Endothelial cell of umbilical vein (primary cell): ENCODE results near the gene RABGAP1. TPM values are rescaled to one million over a fixed set of nuclear protein-coding genes. Genes with fewer than 3 reads are reported as not detected.

Source experiments
- BruUV-seq: library from RNA; stranded (reverse); fragments of 400-500 nt; replicated peaks from 2 replicates; lab custom pipeline; 2021; lab: Mats Ljungman, UMichigan
- CTCF ChIA-PET: fragments of 300-600, 350-600 bp; sonication (Branson Sonifier 250); formaldehyde crosslinking; loops from one replicate; lab custom pipeline; 2021; ENCODE audit warnings: antibody characterized with exemption, inconsistent platforms; lab: Charles Lee
- POLR2A ChIA-PET: fragments of 300-600, 350-600 bp; sonication (Branson Sonifier 250); formaldehyde crosslinking; loops from one replicate; lab custom pipeline; 2021; ENCODE audit warnings: antibody characterized with exemption, inconsistent platforms; lab: Charles Lee
- DNase-seq: peaks from one replicate; pipeline ENCODE4 v3.0.0-alpha.2; 2011; ENCODE audit warnings: low read depth, low spot score
- FAIRE-seq: peaks from 2 replicates; lab custom pipeline; 2011; peaks lifted over from hg19 to GRCh38; lab: Jason Lieb, UNC
- H2AFZ ChIP-seq: 2 replicates; pipeline ENCODE4 v1.6.0; 2012; ENCODE audit warnings: low read depth, low read length, control low read depth, inconsistent platforms
- H3K27ac ChIP-seq: 2 replicates; pipeline ENCODE4 v1.5.1; 2011; ENCODE audit warnings: low read depth, mild to moderate bottlenecking, control low read depth, low read length, moderate library complexity; ENCODE audit not compliant: insufficient read depth
- H3K27me3 ChIP-seq, 2 experiments: 2 replicates each; pipeline versions ENCODE4 v1.6.0 to v1.6.1; 2011; ENCODE audit warnings: low read length in 2 of 2, mixed read lengths in 1 of 2; ENCODE audit not compliant: control insufficient read depth in 2 of 2, insufficient read depth in 2 of 2
- H3K36me3 ChIP-seq, 2 experiments: 2 replicates in 1 of 2; 3 replicates in 1 of 2; pipeline ENCODE4 v1.5.1; 2011; ENCODE audit warnings: low read length in 2 of 2, mild to moderate bottlenecking in 1 of 2, moderate library complexity in 1 of 2; ENCODE audit not compliant: control insufficient read depth in 2 of 2, insufficient read depth in 2 of 2; ENCODE audit errors: extremely low read depth in 1 of 2
- H3K4me1 ChIP-seq: 3 replicates; pipeline ENCODE4 v1.5.1; 2011; ENCODE audit warnings: mild to moderate bottlenecking, low read length; ENCODE audit not compliant: control insufficient read depth, insufficient read depth; ENCODE audit errors: extremely low read depth
- H3K4me2 ChIP-seq: 2 replicates; pipeline ENCODE4 v1.6.1; 2011; ENCODE audit warnings: low read length, control low read depth, mixed read lengths; ENCODE audit not compliant: insufficient read depth
- H3K4me3 ChIP-seq, 3 experiments: fragments of 200-600 bp in 1 of 3; sonication (generic), shearing (Covaris generic) in 1 of 3; replicated peaks in 1 of 3; 2 replicates each; pipeline ENCODE4 v1.5.1; 2011 to 2016; ENCODE audit warnings: control low read depth in 3 of 3, low read length in 3 of 3, mild to moderate bottlenecking in 2 of 3, inconsistent platforms in 1 of 3, low read depth in 1 of 3, moderate library complexity in 1 of 3; ENCODE audit not compliant: insufficient read depth in 1 of 3
- H3K79me2 ChIP-seq: 2 replicates; pipeline ENCODE4 v1.6.0; 2012; ENCODE audit warnings: low read length, inconsistent platforms; ENCODE audit not compliant: control insufficient read depth, insufficient read depth
- H3K9ac ChIP-seq: replicated peaks from 2 replicates; pipeline ENCODE3; 2011; ENCODE audit warnings: low read length, control low read depth; ENCODE audit not compliant: insufficient read depth; ENCODE audit errors: extremely low read depth
- H3K9me1 ChIP-seq: replicated peaks from 3 replicates; pipeline ENCODE4 v1.6.0; 2011; ENCODE audit warnings: mild to moderate bottlenecking, low read length; ENCODE audit not compliant: control insufficient read depth, insufficient read depth; ENCODE audit errors: extremely low read depth
- H3K9me3 ChIP-seq: replicated peaks from 2 replicates; pipeline ENCODE4 v1.5.1; 2012; ENCODE audit warnings: low read length, inconsistent platforms; ENCODE audit not compliant: control insufficient read depth, insufficient read depth
- H4K20me1 ChIP-seq: replicated peaks from 2 replicates; pipeline ENCODE3; 2011; ENCODE audit warnings: mild to moderate bottlenecking, low read length; ENCODE audit not compliant: control insufficient read depth, insufficient read depth; ENCODE audit errors: extremely low read depth
- EZH2 ChIP-seq: IDR thresholded peaks from 2 replicates; pipeline ENCODE4 v1.6.1; 2012; ENCODE audit warnings: borderline replicate concordance, low read depth, mild to moderate bottlenecking, moderate library complexity, low read length, inconsistent platforms; ENCODE audit not compliant: severe bottlenecking
- FOS ChIP-seq: IDR thresholded peaks from 2 replicates; pipeline ENCODE4 v1.6.1; 2011; ENCODE audit warnings: mild to moderate bottlenecking, low read length, moderate library complexity, borderline replicate concordance; ENCODE audit not compliant: insufficient read depth
- GATA2 ChIP-seq: IDR thresholded peaks from 2 replicates; pipeline ENCODE4 v1.7.0; 2011; ENCODE audit warnings: low read depth, mild to moderate bottlenecking, moderate library complexity, mixed read lengths, low read length; ENCODE audit not compliant: insufficient read length, insufficient read depth
- JUN ChIP-seq: IDR thresholded peaks from 2 replicates; pipeline ENCODE4 v1.6.1; 2011; ENCODE audit warnings: borderline replicate concordance, low read depth; ENCODE audit not compliant: insufficient read length, insufficient read depth
- MYC ChIP-seq: IDR thresholded peaks from one replicate; pipeline ENCODE4 v1.6.1; 2011; ENCODE audit warnings: mild to moderate bottlenecking, low read depth, low read length
- POLR2A ChIP-seq: IDR thresholded peaks from 2 replicates; pipeline ENCODE4 v1.6.1; 2012; ENCODE audit warnings: low read depth, mild to moderate bottlenecking, control low read depth, low read length
- POLR2AphosphoS5 ChIP-seq: IDR thresholded peaks from 2 replicates; pipeline ENCODE4 v1.6.1; 2012; ENCODE audit warnings: low read depth, mild to moderate bottlenecking, control low read depth, low read length, moderate library complexity; ENCODE audit not compliant: insufficient read depth
- dilution Hi-C: fragments of 300-500 bp; cut with MboI; formaldehyde crosslinking; loops from one replicate; pipeline ENCODE4 v1.15.0; 2019; ENCODE audit warnings: low sequenced_read_pairs; ENCODE audit not compliant: extremely low pct_ligation_motif_present
- intact Hi-C: fragments of 100-400 bp; cut with micrococcal nuclease; formaldehyde crosslinking; loops from one replicate; pipeline ENCODE4 v1.10.0; 2022
- polyA plus RNA-seq, 4 experiments: library from polyadenylated mRNA; depleted of rRNA in 3 of 4; stranded (reverse) in 3 of 4; unstranded in 1 of 4; fragments of >200 nt; gene quantifications; 2 replicates each; pipeline versions ENCODE4 v1.2.1 to v1.2.3, GENCODE V29; 2011 to 2012; ENCODE audit warnings: missing spikeins in 1 of 4
- total RNA-seq: library from RNA; stranded (reverse); gene quantifications from 2 replicates; pipeline ENCODE4 v1.2.3, GENCODE V29; 2021
- TF ChIP-seq, protein P1 (sequence below), 2 donors: IDR thresholded peaks; 1 replicate in 1 of 2; 2 replicates in 1 of 2; pipeline ENCODE4 v1.5.1; 2011; ENCODE audit warnings: low read length in 2 of 2, mild to moderate bottlenecking in 2 of 2, moderate library complexity in 2 of 2, control low read depth in 1 of 2, inconsistent platforms in 1 of 2, low read depth in 1 of 2; ENCODE audit not compliant: insufficient read depth in 1 of 2; ENCODE audit errors: extremely low read depth in 1 of 2
- TF ChIP-seq, protein P2 (sequence below): IDR thresholded peaks from 2 replicates; pipeline ENCODE4 v1.6.1; 2011; ENCODE audit not compliant: insufficient read depth, insufficient read length

Gene RABGAP1
- total and polyA plus RNA-seq, 2 donors (not counting 3 experiments of a cell fraction or from before 2014, with no cell fraction given) = 19.0 to 53.6 TPM

DNA sequence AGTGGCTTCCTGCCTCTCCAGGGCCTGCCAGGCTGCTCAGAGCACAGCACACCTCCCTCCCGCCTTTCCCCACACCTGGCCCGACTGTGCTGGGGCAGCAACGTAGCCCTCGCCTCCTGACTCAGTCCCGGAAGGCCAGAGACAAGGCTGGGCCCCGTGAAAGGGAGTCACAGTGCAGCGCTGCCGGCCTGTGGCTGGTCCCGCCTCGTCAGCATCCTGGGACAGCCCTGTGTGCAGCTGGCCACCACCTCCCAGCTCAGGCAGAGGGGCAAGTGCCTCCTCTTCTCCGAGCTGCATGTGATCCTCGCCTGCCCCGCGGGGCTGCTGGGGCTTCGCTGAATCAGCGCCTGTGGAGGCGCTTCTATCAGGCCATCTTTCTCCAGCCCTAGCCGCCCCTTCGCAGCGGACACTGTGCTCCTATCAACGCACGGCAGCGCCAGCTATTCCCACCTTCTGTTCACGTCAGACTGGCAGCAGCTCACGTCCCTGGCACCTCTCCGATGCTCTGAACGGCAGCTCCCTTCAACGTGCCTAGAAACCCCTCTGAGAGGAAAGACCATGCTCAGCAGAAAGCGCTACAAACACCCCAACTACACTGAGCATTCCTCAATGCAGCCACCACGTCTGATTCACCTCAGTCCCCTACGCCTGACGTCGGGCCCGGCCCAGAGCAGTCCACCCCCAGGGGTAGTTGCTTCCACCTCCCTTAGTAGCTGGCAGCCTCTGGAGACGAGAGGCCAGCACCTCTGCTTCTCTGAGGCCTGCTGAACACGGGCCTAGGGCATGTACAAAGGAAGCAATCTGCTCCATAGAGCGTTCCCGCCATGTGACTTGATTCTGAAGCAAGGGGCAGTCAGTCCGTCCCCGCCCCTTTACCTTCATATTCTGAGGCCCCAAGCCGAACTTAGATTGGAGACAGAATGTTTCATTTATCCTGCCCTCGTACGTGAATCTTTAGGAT, 171.5 kb downstream of the RABGAP1 start:
- Histone ChIP-seq H3K9me1 (no peaks in the 10 kb centered on the region), H3K27me3 (no peaks in the 10 kb centered on the region), H3K27ac (no peak overlapping the region), H3K4me1 (no peaks in the 10 kb centered on the region), H4K20me1 (no peaks in the 10 kb centered on the region), H2AFZ (no peak overlapping the region), H3K4me3 (no peak overlapping the region), H3K9me3 (no peaks in the 10 kb centered on the region), H3K9ac (no peak overlapping the region), H3K4me2 (no peak overlapping the region), H3K36me3 (peaks cover 0 to 22% of the 10 kb centered on the region in 2 experiments), H3K79me2 (no peaks in the 10 kb centered on the region)
- DNase-seq (no peak), FAIRE-seq (no peak)
- intact Hi-C loops = no loop called here
- POLR2A ChIA-PET = no interaction called here
- TF ChIP-seq FOS (no peak), POLR2AphosphoS5 (no peak), GATA2 (no peak), POLR2A (no peak), EZH2 (no peak), MYC (no peak), JUN (no peak)
- TF ChIP-seq, protein P1, sequence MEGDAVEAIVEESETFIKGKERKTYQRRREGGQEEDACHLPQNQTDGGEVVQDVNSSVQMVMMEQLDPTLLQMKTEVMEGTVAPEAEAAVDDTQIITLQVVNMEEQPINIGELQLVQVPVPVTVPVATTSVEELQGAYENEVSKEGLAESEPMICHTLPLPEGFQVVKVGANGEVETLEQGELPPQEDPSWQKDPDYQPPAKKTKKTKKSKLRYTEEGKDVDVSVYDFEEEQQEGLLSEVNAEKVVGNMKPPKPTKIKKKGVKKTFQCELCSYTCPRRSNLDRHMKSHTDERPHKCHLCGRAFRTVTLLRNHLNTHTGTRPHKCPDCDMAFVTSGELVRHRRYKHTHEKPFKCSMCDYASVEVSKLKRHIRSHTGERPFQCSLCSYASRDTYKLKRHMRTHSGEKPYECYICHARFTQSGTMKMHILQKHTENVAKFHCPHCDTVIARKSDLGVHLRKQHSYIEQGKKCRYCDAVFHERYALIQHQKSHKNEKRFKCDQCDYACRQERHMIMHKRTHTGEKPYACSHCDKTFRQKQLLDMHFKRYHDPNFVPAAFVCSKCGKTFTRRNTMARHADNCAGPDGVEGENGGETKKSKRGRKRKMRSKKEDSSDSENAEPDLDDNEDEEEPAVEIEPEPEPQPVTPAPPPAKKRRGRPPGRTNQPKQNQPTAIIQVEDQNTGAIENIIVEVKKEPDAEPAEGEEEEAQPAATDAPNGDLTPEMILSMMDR (IDR thresholded peaks at IDR 0.05; ENCODE audit: extremely low read depth in 1 of 2, insufficient read depth in 1 of 2, low read depth in 1 of 2, low read length in 2 of 2) = no peak
- TF ChIP-seq, protein P2, sequence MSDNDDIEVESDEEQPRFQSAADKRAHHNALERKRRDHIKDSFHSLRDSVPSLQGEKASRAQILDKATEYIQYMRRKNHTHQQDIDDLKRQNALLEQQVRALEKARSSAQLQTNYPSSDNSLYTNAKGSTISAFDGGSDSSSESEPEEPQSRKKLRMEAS = no peak
- CTCF ChIA-PET = interaction anchor here (1.0 to 2.9 kb wide), 5 partner anchors 9 to 238 kb away, joined by 4 to 14 read pairs (median 6); no protein-coding TSS in a partner anchor
- dilution Hi-C loops = no loop called here
- no TSS peak for BruUV-seq
